Ectodermal cell (in vitro differentiated cells): ENCODE measurements around the gene SCYGR2.

Experiments used
- H3K27ac ChIP-seq: 2 replicates; pipeline ENCODE4 v1.7.0; 2013; ENCODE audit warnings: mild to moderate bottlenecking, low read depth, low read length; ENCODE audit not compliant: insufficient read depth, poor library complexity, severe bottlenecking
- H3K27me3 ChIP-seq: 2 replicates; pipeline ENCODE4 v1.7.0; 2013; ENCODE audit warnings: mild to moderate bottlenecking, low read length; ENCODE audit not compliant: insufficient read depth, control insufficient read depth, poor library complexity, severe bottlenecking
- H3K36me3 ChIP-seq: one replicate; pipeline ENCODE4 v1.7.0; 2013; ENCODE audit warnings: low read length; ENCODE audit not compliant: control insufficient read depth, insufficient read depth
- H3K4me1 ChIP-seq: one replicate; pipeline ENCODE4 v1.7.0; 2013; ENCODE audit warnings: low read length; ENCODE audit not compliant: control insufficient read depth, insufficient read depth
- H3K4me3 ChIP-seq: 2 replicates; pipeline ENCODE4 v1.7.0; 2013; ENCODE audit warnings: low read depth, low read length, control low read depth; ENCODE audit not compliant: insufficient read depth
- H3K9me3 ChIP-seq: 2 replicates; pipeline ENCODE4 v1.7.0; 2013; ENCODE audit warnings: mild to moderate bottlenecking, low read length, moderate library complexity; ENCODE audit not compliant: control insufficient read depth
- WGBS, 2 experiments: methylation state at CpG; one replicate each; pipeline ENCODE4 v1.1.7; 2013; ENCODE audit warnings: missing lambda C conversion rate in 2 of 2; 5-methylcytosine and 5-hydroxymethylcytosine counted together

The SCYGR2 gene

GRCh38 chr2:227608561-227609338 lies 10.1 kb downstream of the SCYGR2 start:
- 87 to 91% methylated on average over 13 to 15 of the region's 16 CpGs for WGBS, 2 experiments
- H3K4me3 ChIP-seq = no peak overlapping the region
- no peaks in the 10 kb centered on the region for H3K4me1 ChIP-seq
- no peaks in the 10 kb centered on the region for H3K9me3 ChIP-seq
- H3K27me3 ChIP-seq = no peaks in the 10 kb centered on the region
- no peaks in the 10 kb centered on the region for H3K36me3 ChIP-seq
- no peak overlapping the region for H3K27ac ChIP-seq

DNA sequence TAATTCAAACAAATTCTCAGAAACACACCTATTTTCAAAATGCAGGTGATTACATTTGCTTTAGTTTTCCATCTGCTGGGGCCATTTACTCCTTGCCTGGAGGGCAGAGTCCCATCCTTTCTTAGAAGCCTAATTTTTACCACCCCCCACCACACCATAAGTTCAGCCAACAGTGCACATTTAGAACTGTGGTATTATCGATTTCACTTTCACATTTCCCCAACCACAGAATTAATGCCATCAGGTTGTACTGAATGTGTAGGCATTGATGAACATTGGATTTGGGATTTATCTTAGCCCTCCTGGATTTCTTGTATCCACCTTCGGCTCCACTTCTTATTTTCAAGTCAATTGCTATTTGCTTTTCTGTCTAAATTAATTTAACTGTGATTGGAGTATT lies 11.4 kb downstream of the SCYGR2 start:
- no peaks in the 10 kb centered on the region for H3K9me3 ChIP-seq
- H3K4me3 ChIP-seq = no peak overlapping the region
- 100% methylated on average over 1 to 2 of the region's 2 CpGs for WGBS, 2 experiments
- no peak overlapping the region for H3K27ac ChIP-seq
- no peaks in the 10 kb centered on the region for H3K36me3 ChIP-seq
- no peaks in the 10 kb centered on the region for H3K4me1 ChIP-seq
- H3K27me3 ChIP-seq = no peaks in the 10 kb centered on the region

DNA sequence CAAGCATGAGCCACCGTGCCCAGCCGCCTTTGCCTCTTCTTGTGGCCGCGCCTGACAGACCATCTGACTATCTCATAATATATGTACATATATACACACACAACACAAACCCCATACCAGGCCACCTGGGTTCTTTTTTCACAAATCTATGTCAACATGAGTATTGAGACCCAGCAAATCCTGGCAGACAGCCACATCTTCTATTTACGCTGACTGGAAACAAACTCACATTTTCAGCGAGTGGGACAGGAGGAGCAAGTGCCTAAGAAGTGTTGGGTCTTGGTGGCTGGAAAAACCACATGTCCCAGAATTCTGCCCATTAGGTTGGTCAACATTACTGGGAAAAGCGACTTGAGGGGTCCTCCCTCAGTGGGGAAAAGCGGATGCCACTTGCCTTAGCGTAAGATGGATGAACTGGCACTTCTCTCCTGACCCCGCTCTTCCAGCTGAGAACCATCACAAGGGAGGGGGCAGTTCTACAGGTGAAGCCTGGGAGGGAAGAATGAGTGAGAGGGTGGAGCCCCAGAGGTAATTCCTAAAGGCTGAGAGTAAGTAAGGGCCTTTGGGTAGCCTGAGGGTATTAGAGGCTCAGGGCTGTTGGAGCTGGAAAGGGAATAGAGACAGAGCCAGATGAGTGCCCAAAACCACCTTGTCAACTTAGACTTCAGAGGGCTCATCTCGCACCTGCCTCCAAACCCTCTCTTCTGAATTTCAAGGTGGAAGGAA lies 14.0 kb downstream of the SCYGR2 start:
- H3K4me1 ChIP-seq = no peaks in the 10 kb centered on the region
- H3K27ac ChIP-seq = no peak overlapping the region
- no peaks in the 10 kb centered on the region for H3K9me3 ChIP-seq
- H3K27me3 ChIP-seq = no peaks in the 10 kb centered on the region
- WGBS, 2 experiments = 84% methylated on average over 11 of the region's 11 CpGs
- no peak overlapping the region for H3K4me3 ChIP-seq
- no peaks in the 10 kb centered on the region for H3K36me3 ChIP-seq

GRCh38 chr2:227613272-227613660 lies 14.6 kb downstream of the SCYGR2 start:
- no peak overlapping the region for H3K27ac ChIP-seq
- H3K36me3 ChIP-seq = no peaks in the 10 kb centered on the region
- no peaks in the 10 kb centered on the region for H3K4me1 ChIP-seq
- no peaks in the 10 kb centered on the region for H3K27me3 ChIP-seq
- WGBS, 2 experiments = 80 to 93% methylated on average over 4 of the region's 4 CpGs
- H3K9me3 ChIP-seq = no peaks in the 10 kb centered on the region
- no peak overlapping the region for H3K4me3 ChIP-seq

DNA sequence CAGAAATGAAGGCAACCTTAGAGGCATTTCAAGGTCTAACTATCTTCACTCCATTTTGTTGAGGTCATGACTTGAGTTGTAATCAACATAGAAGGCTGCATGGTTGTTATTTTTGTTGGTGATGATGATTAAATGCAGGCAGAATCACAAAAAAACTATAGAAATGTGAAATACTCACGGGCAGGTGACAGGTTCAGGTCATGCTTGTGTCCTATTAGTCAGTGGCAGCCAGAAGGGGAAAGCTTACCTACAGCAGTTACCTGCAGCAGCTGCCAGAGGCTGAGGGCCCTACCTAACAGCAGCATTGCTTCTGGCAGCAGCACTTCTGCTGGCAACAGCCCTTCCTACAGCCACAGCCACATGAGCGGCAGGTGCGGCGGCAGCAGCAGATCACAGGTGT lies 15.6 kb downstream of the SCYGR2 start:
- H3K4me3 ChIP-seq = no peak overlapping the region
- H3K4me1 ChIP-seq = no peaks in the 10 kb centered on the region
- H3K36me3 ChIP-seq = no peaks in the 10 kb centered on the region
- H3K9me3 ChIP-seq = no peaks in the 10 kb centered on the region
- no peak overlapping the region for H3K27ac ChIP-seq
- no peaks in the 10 kb centered on the region for H3K27me3 ChIP-seq
- 94 to 95% methylated on average over 4 of the region's 4 CpGs for WGBS, 2 experiments

DNA sequence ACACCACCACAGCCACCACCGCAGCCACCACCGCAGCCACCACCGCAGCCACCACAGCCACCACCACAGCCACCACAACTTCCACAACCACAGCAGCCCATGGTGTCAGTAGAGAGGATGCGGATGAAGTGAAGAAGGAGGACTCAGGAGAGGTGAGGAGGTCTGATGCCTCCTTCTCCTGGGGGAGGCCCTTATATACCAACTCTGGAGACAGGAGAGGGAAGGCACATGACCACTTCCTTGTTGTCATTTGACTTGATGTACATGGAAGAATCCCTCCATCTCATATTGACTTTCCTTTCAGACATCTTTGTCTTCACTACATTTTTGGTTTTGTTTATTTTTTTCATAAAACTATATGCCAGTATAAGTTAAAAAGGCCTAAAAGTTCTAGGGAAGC lies 16.0 kb downstream of the SCYGR2 start, which contains the start of gene SCYGR3:
TSS of gene SCYGR3 (minus strand) at position 101 of the 400 bp plus-strand sequence. CDS start at position 101, 0 bp downstream.
- Histone ChIP-seq H3K9me3 (no peaks in the 10 kb centered on the region), H3K27ac (no peak within 1 kb of the TSS), H3K27me3 (no peaks in the 10 kb centered on the region), H3K4me3 (no peak within 1 kb of the TSS), H3K36me3 (no peaks in the 10 kb centered on the region), H3K4me1 (no peaks in the 10 kb centered on the region)
- WGBS, 2 experiments = 91 to 100% methylated on average over 1 of the region's 4 CpGs

- WGBS, 2 experiments = 93 to 94% methylated on average over 4 of the region's 4 CpGs
- H3K4me1 ChIP-seq = no peaks in the 10 kb centered on the region
- no peaks in the 10 kb centered on the region for H3K27me3 ChIP-seq
- H3K36me3 ChIP-seq = no peaks in the 10 kb centered on the region
- no peaks in the 10 kb centered on the region for H3K9me3 ChIP-seq
- no peak overlapping the region for H3K4me3 ChIP-seq
- no peak overlapping the region for H3K27ac ChIP-seq
Measured at GRCh38 chr2:227615181-227615580, 16.5 kb downstream of the SCYGR2 start.

DNA sequence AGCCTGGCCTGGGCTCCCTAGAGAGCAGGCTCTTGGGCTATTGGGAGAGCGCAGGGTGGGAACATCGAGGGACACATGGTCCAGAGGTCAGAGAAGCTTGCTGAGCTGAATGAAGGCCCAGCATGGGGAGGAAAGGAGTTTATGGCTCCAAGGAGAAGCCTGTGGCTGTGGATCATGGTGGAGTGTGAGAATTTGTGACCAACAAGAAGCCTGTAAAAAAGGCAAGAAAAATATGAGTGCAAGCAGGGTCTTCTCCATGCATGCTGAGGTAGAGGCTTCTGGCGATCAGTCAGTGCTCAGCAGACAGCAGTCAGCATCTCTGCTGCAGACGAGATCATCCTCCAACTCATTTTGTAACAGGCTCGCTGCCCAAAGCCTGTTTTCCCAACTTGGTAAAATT lies 17.2 kb downstream of the SCYGR2 start:
- Histone ChIP-seq H3K27ac (no peak overlapping the region), H3K27me3 (no peaks in the 10 kb centered on the region), H3K4me3 (no peak overlapping the region), H3K4me1 (no peaks in the 10 kb centered on the region), H3K9me3 (no peaks in the 10 kb centered on the region), H3K36me3 (no peaks in the 10 kb centered on the region)
- 86 to 89% methylated on average over 5 of the region's 5 CpGs for WGBS, 2 experiments

GRCh38 chr2:227616631-227617030 lies 17.9 kb downstream of the SCYGR2 start:
- H3K4me1 ChIP-seq = no peaks in the 10 kb centered on the region
- no peaks in the 10 kb centered on the region for H3K27me3 ChIP-seq
- H3K9me3 ChIP-seq = no peaks in the 10 kb centered on the region
- no peak overlapping the region for H3K4me3 ChIP-seq
- 51 to 65% methylated on average over 4 of the region's 4 CpGs for WGBS, 2 experiments
- no peaks in the 10 kb centered on the region for H3K36me3 ChIP-seq
- H3K27ac ChIP-seq = no peak overlapping the region

DNA sequence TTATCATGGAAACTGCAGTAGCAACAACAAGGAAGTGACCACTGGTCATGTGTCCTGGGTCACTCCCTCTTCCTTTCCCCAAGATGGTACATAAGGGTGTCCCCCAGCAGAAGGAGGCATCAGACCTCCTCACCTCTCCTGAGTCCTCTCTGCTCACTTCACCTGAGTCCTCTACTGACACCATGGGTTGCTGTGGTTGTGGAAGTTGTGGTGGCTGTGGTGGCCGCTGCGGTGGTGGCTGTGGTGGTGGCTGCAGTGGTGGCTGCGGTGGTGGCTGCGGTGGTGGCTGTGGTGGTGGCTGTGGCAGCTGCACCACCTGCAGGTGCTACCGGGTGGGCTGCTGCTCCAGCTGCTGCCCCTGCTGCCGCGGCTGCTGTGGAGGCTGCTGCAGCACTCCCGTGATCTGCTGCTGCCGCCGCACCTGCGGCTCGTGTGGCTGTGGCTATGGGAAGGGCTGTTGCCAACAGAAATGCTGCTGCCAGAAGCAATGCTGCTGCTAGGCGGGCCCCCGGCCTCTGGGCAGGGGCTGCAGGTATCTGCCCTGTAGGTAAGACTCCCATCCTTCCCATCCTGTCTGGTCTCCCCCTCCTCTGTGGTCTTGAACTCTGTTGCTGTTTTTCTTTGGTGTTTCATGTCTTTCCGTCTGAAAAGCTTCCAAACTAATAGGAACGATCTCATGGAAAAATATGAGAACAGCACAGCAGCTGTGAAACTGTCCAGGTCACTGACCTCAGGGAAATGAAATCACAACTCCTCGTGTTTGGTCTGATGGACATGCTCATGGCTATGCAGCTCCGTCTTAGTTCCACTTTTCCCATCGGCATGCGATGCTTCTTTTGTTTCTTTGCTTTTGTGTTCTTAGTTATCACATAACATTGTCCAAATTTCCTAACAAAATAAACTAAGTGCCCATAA lies 18.9 kb downstream of the SCYGR2 start, which contains the start of gene SCYGR4:
TSS of gene SCYGR4 (plus strand) at position 183 of the 915 bp plus-strand sequence. CDS start at position 183, 0 bp downstream.
- H3K4me1 ChIP-seq = no peaks in the 10 kb centered on the region
- no peak within 1 kb of the TSS for H3K4me3 ChIP-seq
- no peaks in the 10 kb centered on the region for H3K9me3 ChIP-seq
- H3K27ac ChIP-seq = no peak within 1 kb of the TSS
- H3K27me3 ChIP-seq = no peaks in the 10 kb centered on the region
- WGBS, 2 experiments = 92 to 93% methylated on average over 19 to 20 of the region's 20 CpGs
- H3K36me3 ChIP-seq = no peaks in the 10 kb centered on the region
